ENCODE results near the gene NRP1. TPM values are rescaled to one million over a fixed set of nuclear protein-coding genes. Genes with fewer than 3 reads are reported as not detected.
A peak's percentile ranks its signal among the peaks of the same experiment; 100 is the strongest.

NRP1 gene
- total RNA-seq, 1 donor: 173 TPM

- Histone ChIP-seq H3K27ac (ENCODE audit: low read depth, low read length) (peak overlapping the region; percentile 81), H3K79me2 (ENCODE audit: insufficient read depth, low read length) (peaks cover 32% of the 10 kb centered on the region), H3K36me3 (ENCODE audit: insufficient read depth, low read length) (no peaks in the 10 kb centered on the region), H3K4me1 (ENCODE audit: insufficient read depth, low read length) (peaks cover 50% of the 10 kb centered on the region), H2AFZ (ENCODE audit: low read length) (peak overlapping the region; percentile 78), H4K20me1 (ENCODE audit: insufficient read depth, low read length) (no peaks in the 10 kb centered on the region), H3K9me3 (ENCODE audit: low read depth, low read length) (no peaks in the 10 kb centered on the region), H3K27me3 (ENCODE audit: insufficient read depth, low read length) (no peaks in the 10 kb centered on the region), H3K4me2 (ENCODE audit: insufficient read depth, low read length) (peak overlapping the region; percentile 96), H3K4me3 (ENCODE audit: insufficient read depth, low read length) (peak overlapping the region; percentile 75)
- DNase-seq (ENCODE audit: insufficient read length, low spot score, missing footprints): peak; percentile 86
- peak; percentile 15 for TF ChIP-seq CTCF (IDR thresholded peaks at IDR 0.05; ENCODE audit: extremely low read depth, low read depth, low read length)
These were observed 3.0 kb upstream of the NRP1 start for GRCh38 chr10:33337326-33337957.

GRCh38 chr10:33336582-33337325, 2.3 kb upstream of the NRP1 start:
- Histone ChIP-seq H3K27me3 (ENCODE audit: insufficient read depth, low read length) (no peaks in the 10 kb centered on the region), H2AFZ (ENCODE audit: low read length) (peak overlapping the region; percentile 80), H3K4me1 (ENCODE audit: insufficient read depth, low read length) (peaks cover 43% of the 10 kb centered on the region), H3K36me3 (ENCODE audit: insufficient read depth, low read length) (no peaks in the 10 kb centered on the region), H3K79me2 (ENCODE audit: insufficient read depth, low read length) (peaks cover 39% of the 10 kb centered on the region), H3K9me3 (ENCODE audit: low read depth, low read length) (no peaks in the 10 kb centered on the region), H3K4me3 (ENCODE audit: insufficient read depth, low read length) (peak overlapping the region; percentile 75), H4K20me1 (ENCODE audit: insufficient read depth, low read length) (no peaks in the 10 kb centered on the region), H3K27ac (ENCODE audit: low read depth, low read length) (peak overlapping the region; percentile 81), H3K4me2 (ENCODE audit: insufficient read depth, low read length) (peak overlapping the region; percentile 96)
- peak; percentile 87 for DNase-seq (ENCODE audit: insufficient read length, low spot score, missing footprints)
- TF ChIP-seq CTCF (IDR thresholded peaks at IDR 0.05; ENCODE audit: extremely low read depth, low read depth, low read length): no peak

- DNase-seq (ENCODE audit: insufficient read length, low spot score, missing footprints): peak; percentile 93
- Histone ChIP-seq H3K79me2 (ENCODE audit: insufficient read depth, low read length) (peaks cover 47% of the 10 kb centered on the region), H3K9me3 (ENCODE audit: low read depth, low read length) (no peaks in the 10 kb centered on the region), H2AFZ (ENCODE audit: low read length) (peak overlapping the region; percentile 80), H3K27ac (ENCODE audit: low read depth, low read length) (peak overlapping the region; percentile 81), H3K36me3 (ENCODE audit: insufficient read depth, low read length) (peaks cover 2% of the 10 kb centered on the region), H3K4me1 (ENCODE audit: insufficient read depth, low read length) (peaks cover 43% of the 10 kb centered on the region), H3K4me3 (ENCODE audit: insufficient read depth, low read length) (peak overlapping the region; percentile 75), H4K20me1 (ENCODE audit: insufficient read depth, low read length) (no peaks in the 10 kb centered on the region), H3K27me3 (ENCODE audit: insufficient read depth, low read length) (no peaks in the 10 kb centered on the region), H3K4me2 (ENCODE audit: insufficient read depth, low read length) (peak overlapping the region; percentile 96)
- TF ChIP-seq CTCF (IDR thresholded peaks at IDR 0.05; ENCODE audit: extremely low read depth, low read depth, low read length): no peak
These were observed 1.5 kb upstream of the NRP1 start for GRCh38 chr10:33335801-33336581.

GRCh38 chr10:33335551-33335800, 1.0 kb upstream of the NRP1 start:
- no peak for TF ChIP-seq CTCF (IDR thresholded peaks at IDR 0.05; ENCODE audit: extremely low read depth, low read depth, low read length)
- H3K27me3 ChIP-seq (ENCODE audit: insufficient read depth, low read length): no peaks in the 10 kb centered on the region
- no peaks in the 10 kb centered on the region for H4K20me1 ChIP-seq (ENCODE audit: insufficient read depth, low read length)
- no peaks in the 10 kb centered on the region for H3K9me3 ChIP-seq (ENCODE audit: low read depth, low read length)
- peak overlapping the region; percentile 96 for H3K4me2 ChIP-seq (ENCODE audit: insufficient read depth, low read length)
- peaks cover 4% of the 10 kb centered on the region for H3K36me3 ChIP-seq (ENCODE audit: insufficient read depth, low read length)
- H3K27ac ChIP-seq (ENCODE audit: low read depth, low read length): peak overlapping the region; percentile 81
- peak; percentile 89 for DNase-seq (ENCODE audit: insufficient read length, low spot score, missing footprints)
- peaks cover 42% of the 10 kb centered on the region for H3K4me1 ChIP-seq (ENCODE audit: insufficient read depth, low read length)
- H3K4me3 ChIP-seq (ENCODE audit: insufficient read depth, low read length): peak overlapping the region; percentile 75
- H2AFZ ChIP-seq (ENCODE audit: low read length): peak overlapping the region; percentile 80
- H3K79me2 ChIP-seq (ENCODE audit: insufficient read depth, low read length): peaks cover 52% of the 10 kb centered on the region
